ENCODE measurements around the gene ABCA3. TPM values are rescaled to one million over a fixed set of nuclear protein-coding genes. Genes with fewer than 3 reads are reported as not detected.

The ABCA3 gene
- total and polyA plus RNA-seq, 2 of the 8 experiments (the other 6 are each of a cell fraction or from before 2014, with no cell fraction given) = 5.7 to 7.9 TPM

GRCh38 chr16:2331931-2332267 lies 8.6 kb downstream of the ABCA3 start (continued):
- TF ChIP-seq CHD7 (IDR thresholded peaks at IDR 0.05; ENCODE audit: insufficient replicate concordance, low read length) = no peak
- no peak for TF ChIP-seq POLR2A (IDR thresholded peaks at IDR 0.05; ENCODE audit: control extremely low read depth in 1 of 2, low read depth in 2 of 2, low read length in 2 of 2)
- no peak for TF ChIP-seq SP1 (IDR thresholded peaks at IDR 0.05; ENCODE audit: low read depth, low read length)
- TF ChIP-seq FOSL1 (IDR thresholded peaks at IDR 0.05; ENCODE audit: insufficient read depth, low read depth, low read length) = no peak
- no peak for TF ChIP-seq TEAD4 (IDR thresholded peaks at IDR 0.05; ENCODE audit: low read depth, low read length)

Data from H1 (cell line).